GM19238 (cell line): ENCODE data around the gene SNTB2.
"Not testable (repeated sequence)": the region's sequence is repeated elsewhere in the genome, so short reads cannot be mapped to it uniquely, and the experiment has no call there.

ENCODE experiments used
- DNase-seq: peaks from one replicate; pipeline ENCODE4 v3.0.0; 2011; ENCODE audit warnings: low spot score; ENCODE audit not compliant: insufficient read length

Gene SNTB2

DNA sequence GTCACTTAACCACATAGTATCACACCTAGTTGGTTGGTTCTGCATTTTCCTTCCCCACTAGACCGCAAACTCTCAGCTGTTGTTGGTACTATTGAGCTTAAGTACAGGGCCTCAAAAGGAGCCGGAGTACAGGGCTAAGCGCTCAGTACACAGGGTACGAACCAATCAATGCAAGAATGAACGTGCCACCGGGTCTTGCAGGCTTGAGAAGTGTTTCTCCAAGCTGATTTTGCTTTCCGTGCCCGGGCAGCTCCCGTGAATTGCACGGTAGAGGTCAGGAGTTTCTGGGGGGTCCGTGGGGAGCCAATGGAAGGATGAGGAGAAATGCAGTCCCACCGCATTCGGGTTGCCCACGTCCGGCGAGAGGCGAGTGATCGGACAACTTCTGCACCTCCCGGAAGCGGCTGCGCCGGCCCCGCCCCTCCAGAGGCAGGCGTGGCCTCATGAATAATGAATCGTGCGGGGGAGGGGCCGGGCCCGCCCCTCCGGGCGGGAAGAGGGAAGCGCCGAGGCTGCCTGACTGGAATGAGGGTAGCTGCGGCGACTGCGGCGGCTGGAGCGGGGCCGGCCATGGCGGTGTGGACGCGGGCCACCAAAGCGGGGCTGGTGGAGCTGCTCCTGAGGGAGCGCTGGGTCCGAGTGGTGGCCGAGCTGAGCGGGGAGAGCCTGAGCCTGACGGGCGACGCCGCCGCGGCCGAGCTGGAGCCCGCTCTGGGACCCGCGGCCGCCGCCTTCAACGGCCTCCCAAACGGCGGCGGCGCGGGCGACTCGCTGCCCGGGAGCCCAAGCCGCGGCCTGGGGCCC, at the start of gene SNTB2:
Gene SNTB2 (plus strand): TSS at position 523 of the 804 bp plus-strand sequence. CDS start 3 bp downstream, at position 526.
- DNase-seq, result peak; percentile 84

- no peak for DNase-seq
Measured at GRCh38 chr16:69138608-69139007, 48.4 kb upstream of the SNTB2 start.

DNA sequence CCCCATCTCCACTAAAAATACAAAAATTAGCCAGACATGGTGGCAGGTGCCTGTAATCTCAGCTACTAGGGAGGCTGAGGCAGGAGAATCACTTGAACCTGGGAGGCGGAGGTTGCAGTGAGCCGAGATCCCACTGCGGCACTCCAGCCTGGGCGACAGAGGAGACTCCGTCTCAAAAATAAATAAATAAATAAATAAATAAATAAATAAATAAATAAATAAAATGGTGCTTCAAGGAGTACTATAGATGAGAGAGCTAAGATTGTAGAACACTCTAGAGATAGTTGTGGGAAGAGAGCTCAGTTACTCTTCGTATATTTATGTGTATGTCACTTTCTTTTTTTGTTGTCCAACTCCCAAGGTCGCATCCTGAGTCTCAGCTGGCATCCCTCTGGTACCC, 47.5 kb upstream of the SNTB2 start:
- not testable (repeated sequence) for DNase-seq

GRCh38 chr16:69141014-69141413, 46.0 kb upstream of the SNTB2 start:
- no peak for DNase-seq

- DNase-seq, result no peak
Measured at GRCh38 chr16:69141936-69142335, 45.0 kb upstream of the SNTB2 start.

DNA sequence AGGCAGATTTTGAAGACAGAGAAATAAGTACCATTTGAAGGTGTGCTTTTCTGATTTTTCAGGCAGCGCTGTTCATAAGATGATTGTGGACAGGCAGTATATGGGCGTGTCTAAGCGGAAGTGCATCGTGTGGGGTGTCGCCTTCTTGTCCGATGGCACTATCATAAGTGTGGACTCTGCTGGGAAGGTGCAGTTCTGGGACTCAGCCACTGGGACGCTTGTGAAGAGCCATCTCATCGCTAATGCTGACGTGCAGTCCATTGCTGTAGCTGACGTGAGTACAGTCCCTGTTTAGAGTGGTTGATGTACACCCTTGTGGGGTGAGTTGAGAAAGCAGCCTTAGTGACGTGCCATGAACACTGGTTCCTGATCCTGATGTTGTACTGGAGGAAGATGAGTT, 43.8 kb upstream of the SNTB2 start:
- DNase-seq, result no peak

DNA sequence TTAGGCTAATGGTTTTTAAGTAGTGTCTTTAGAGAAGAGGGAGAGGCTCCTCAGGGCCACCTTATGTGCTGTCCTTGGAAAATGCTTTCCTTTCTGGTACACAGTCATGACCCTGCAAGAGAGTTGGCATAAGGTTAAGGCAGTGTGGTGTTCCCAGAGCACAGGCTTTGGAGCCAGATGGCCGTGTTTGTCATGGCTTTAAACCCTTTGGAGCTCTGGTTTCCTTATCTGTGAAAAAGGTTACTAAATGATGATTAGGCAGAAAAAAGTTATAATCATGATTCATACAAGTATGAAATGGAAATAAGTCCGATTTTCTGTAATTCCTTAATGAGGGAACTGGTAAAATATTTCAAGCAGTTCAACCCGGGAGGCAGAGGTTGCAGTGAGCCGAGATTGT, 41.3 kb upstream of the SNTB2 start:
- DNase-seq, result no peak

GRCh38 chr16:69149621-69150020, 37.3 kb upstream of the SNTB2 start:
- not testable (repeated sequence) for DNase-seq

GRCh38 chr16:69150146-69150865, 36.7 kb upstream of the SNTB2 start:
- DNase-seq, result peak; percentile 30

GRCh38 chr16:69157196-69157595, 29.8 kb upstream of the SNTB2 start:
- no peak for DNase-seq

DNA sequence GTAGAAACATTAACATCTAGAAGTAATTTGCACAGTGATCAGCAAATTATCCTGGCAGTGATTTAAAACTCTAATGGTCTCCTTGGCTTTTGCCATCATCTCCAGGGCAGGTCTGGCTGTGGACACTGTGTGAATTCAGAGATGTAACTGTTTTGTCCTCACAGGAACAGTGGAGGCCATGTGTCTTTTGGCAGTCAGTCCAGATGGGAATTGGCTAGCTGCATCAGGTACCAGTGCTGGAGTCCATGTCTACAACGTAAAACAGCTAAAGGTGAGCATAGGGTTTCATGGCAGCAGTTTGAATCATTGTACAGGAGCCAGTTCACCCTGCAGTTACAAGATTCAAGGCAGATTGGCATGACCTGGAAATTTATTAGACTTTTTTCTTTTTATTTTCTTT, 26.8 kb upstream of the SNTB2 start:
- no peak for DNase-seq

DNA sequence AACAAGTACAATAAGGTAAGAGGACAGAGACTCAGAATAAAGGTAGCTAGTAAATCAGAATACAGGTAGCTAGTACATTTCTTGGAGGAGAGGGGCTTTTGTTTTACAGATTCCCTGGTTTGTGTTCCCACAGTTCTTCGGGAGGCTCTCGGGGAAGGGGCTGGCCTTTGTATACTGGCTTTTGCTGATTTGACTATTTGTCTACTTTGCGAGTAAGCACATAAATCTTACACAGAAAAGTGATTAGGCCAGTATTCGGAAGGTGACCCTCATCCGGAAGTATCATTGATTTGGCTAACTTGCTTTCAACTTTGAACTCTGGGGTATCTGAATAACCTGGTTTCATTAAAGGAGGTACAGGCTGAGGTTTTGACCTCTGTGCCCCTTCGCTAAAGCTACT, 21.4 kb upstream of the SNTB2 start:
- DNase-seq, result no peak

- no peak for DNase-seq
Measured at GRCh38 chr16:69166221-69166833, 20.6 kb upstream of the SNTB2 start.

- no peak for DNase-seq
Measured at GRCh38 chr16:69166946-69167930, 19.7 kb upstream of the SNTB2 start.

DNA sequence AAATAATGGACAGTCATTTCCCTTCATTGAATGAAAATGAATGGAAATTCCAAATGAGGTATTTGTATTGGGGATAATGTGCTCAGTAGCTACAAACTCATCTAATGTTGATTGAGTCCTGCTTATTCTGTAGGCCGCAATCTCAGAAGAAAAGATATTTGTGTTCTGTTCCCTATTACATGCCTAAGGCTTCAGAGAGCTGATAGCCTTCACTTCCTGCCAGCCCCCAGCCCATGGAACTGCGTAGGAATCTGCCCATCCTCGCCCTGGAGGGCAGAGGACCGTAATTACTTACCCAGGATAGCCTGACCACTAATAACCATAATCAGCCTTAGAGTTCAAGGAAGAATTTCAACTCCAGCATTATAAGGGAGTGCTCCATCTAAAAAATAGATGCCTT, 17.9 kb upstream of the SNTB2 start:
- no peak for DNase-seq

DNA sequence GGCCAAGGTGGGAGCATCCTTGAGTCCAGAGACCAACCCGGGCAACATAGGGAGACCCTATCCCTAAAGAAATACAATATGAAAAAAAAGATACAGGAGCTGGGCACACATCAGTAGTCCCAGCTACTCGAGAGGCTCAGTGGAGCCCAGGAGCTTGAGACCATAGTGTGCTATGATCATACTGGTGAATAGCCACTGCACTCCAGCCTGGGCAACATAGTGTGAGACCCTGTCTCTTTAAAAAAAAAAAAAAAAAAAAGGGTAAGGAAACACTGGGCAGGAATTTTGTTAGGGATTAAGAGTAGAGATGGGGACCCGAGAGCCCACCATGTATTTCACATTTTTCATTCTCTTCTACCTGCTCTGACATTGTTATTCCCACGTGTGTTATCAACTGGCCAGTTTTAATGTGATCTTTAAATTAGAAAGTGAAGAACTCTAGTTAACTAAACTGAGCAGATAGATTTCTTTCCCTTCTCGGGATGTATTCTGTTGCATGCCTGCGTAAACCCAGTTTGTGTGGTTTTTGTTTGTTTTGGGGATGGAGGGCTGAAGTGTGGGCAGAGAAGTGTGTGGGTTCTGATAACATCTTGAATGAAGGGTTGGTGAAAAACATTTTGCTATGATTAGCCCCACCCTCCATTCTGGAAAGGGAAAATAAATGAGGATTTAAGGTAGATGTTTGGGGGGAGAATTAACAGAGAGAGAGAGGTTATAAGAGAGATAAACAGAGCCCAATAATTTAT, 17.2 kb upstream of the SNTB2 start:
- DNase-seq, result no peak

DNA sequence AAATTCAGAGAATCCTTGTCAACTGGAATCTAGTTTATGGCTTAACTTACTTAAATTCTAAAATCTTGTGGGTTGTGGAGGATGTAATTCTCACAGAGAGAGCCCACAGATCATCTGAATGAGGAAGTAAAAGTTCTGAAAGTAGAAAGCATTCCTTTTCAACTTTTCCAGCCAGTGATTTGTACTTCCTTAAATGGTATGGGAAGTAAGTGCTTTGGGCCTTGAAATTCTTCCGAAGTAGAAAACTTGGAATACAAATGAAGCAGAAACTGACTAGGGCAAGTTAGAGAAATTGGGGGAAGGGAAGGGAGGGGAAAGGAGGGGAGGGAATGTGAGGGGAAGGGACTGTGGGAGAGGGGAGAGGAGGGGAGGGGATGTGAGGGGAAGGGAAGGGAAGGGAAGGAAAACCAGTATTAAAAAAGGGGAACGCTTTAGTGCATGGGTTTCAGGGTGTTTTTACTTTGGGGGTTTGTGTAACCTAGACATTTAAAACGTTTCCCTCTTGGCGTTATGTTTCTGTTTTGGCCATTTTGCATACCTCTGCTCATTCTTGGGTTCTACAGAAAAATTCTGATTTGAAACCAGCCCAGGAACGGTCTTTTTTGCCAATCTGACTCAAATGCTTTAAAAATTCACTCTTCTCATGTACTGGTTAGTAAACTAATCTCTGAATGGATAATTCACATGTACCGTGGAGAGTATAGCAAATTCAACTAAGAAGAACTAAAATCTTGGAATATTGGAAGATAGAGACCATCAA, 15.5 kb upstream of the SNTB2 start:
- no peak for DNase-seq

DNA sequence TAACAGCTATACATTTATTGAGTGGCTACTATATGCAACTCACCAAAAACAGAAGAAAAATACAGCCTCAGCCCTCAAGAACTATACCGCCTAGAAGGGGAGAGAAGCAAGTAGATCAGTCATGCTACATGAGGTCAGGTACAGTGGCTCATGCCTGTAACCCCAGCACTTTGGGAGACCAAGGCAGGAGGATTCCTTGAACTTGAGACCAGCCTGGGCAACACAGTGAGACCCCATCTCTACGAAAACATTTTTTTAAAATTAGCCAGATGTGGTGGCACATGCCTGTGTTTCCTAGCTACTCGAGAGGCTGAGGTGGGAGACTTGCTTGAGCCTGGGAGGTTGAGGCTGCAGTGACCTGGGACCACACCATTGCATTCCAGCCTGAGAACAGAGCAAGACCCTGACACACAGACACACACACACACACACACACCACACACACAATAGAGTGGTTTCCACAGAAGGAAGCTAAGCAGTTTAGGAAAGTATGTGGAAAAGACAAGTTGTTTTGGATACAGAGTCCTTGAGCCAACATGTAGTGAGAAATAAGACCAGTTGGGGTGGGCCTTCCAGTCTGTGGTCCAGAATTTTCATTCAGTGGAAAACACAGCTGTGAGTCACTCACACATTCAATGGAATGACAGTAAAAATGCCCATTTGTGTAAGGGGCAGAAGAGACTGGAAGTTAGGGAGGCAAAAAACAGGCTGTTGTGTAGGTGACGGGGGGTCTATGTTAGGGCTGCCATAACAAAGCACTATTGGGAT, 10.7 kb upstream of the SNTB2 start:
- no peak for DNase-seq
